ENCODE measurements around the gene RIBC2. TPM values are rescaled to one million over a fixed set of nuclear protein-coding genes. Genes with fewer than 3 reads are reported as not detected.

RIBC2 gene
- total RNA-seq, 1 experiment from 2014 or later, result 2.9 TPM

DNA sequence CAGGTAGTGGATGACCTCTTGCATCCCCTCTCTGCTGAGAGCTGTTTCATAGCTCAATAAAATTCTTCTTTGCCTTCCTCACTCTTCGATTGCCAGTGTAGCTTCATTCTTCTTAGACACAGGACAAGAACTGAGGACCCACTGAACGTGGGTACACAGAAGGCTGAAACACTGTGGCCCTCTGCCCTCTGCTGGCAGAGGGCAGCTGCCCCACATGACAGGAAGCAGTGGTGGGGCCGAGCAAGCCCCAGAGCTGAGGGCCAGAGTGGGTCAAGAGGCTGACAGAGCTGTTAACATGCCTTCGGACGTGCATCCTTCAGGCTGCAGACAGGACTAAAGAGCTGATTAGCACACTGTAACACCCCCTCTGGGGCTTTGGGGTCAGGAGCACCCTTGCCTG lies 15.7 kb upstream of the RIBC2 start:
- intact Hi-C loops (cut with micrococcal nuclease; ENCODE audit: unreplicated experiment) (no loop called here), in situ Hi-C loops (cut with HindIII; ENCODE audit: low pct_unique_long_range_greater_than_20kb, low sequenced_read_pairs) (no loop called here)
- Histone ChIP-seq H3K4me1 (ENCODE audit: control insufficient read depth, insufficient read depth, low read length) (no peaks in the 10 kb centered on the region), H3K4me3 (ENCODE audit: low read depth in 2 of 2, low read length in 2 of 2) (no peak overlapping the region), H3K27me3 (ENCODE audit: control insufficient read depth, insufficient read depth, low read length) (no peaks in the 10 kb centered on the region), H3K36me3 (ENCODE audit: control insufficient read depth, insufficient read depth, low read length) (no peaks in the 10 kb centered on the region), H3K9me3 (ENCODE audit: control insufficient read depth, insufficient read depth, low read depth, low read length) (no peaks in the 10 kb centered on the region), H3K27ac (ENCODE audit: low read length) (no peak overlapping the region)
- BruUV-seq (replicated peaks), result no TSS peak
- ATAC-seq, result no peak
- no peak for DNase-seq (ENCODE audit: low read depth, low spot score)
- TF ChIP-seq TCF7L2 (IDR thresholded peaks at IDR 0.05; ENCODE audit: low read depth, low read length) (no peak), SIN3A (IDR thresholded peaks at IDR 0.05; ENCODE audit: borderline replicate concordance, insufficient read depth, low read depth, low read length) (no peak), CTCF (IDR thresholded peaks at IDR 0.05) (no peak), POLR2AphosphoS5 (IDR thresholded peaks at IDR 0.05; ENCODE audit: low read depth, low read length) (no peak)
- TF ChIP-seq, protein P1, sequence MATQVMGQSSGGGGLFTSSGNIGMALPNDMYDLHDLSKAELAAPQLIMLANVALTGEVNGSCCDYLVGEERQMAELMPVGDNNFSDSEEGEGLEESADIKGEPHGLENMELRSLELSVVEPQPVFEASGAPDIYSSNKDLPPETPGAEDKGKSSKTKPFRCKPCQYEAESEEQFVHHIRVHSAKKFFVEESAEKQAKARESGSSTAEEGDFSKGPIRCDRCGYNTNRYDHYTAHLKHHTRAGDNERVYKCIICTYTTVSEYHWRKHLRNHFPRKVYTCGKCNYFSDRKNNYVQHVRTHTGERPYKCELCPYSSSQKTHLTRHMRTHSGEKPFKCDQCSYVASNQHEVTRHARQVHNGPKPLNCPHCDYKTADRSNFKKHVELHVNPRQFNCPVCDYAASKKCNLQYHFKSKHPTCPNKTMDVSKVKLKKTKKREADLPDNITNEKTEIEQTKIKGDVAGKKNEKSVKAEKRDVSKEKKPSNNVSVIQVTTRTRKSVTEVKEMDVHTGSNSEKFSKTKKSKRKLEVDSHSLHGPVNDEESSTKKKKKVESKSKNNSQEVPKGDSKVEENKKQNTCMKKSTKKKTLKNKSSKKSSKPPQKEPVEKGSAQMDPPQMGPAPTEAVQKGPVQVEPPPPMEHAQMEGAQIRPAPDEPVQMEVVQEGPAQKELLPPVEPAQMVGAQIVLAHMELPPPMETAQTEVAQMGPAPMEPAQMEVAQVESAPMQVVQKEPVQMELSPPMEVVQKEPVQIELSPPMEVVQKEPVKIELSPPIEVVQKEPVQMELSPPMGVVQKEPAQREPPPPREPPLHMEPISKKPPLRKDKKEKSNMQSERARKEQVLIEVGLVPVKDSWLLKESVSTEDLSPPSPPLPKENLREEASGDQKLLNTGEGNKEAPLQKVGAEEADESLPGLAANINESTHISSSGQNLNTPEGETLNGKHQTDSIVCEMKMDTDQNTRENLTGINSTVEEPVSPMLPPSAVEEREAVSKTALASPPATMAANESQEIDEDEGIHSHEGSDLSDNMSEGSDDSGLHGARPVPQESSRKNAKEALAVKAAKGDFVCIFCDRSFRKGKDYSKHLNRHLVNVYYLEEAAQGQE (IDR thresholded peaks at IDR 0.05; ENCODE audit: insufficient read depth in 1 of 2, low read depth in 2 of 2, low read length in 1 of 2), result no peak
- CTCF ChIA-PET, result no interaction called here
- POLR2A ChIA-PET, result no interaction called here

- no peak for TF ChIP-seq TCF7L2 (IDR thresholded peaks at IDR 0.05; ENCODE audit: low read depth, low read length)
- TF ChIP-seq CTCF (IDR thresholded peaks at IDR 0.05), result no peak
- TF ChIP-seq, protein P1 (IDR thresholded peaks at IDR 0.05; ENCODE audit: insufficient read depth in 1 of 2, low read depth in 2 of 2, low read length in 1 of 2), result no peak
- no peak for TF ChIP-seq SIN3A (IDR thresholded peaks at IDR 0.05; ENCODE audit: borderline replicate concordance, insufficient read depth, low read depth, low read length)
- no peak for TF ChIP-seq POLR2AphosphoS5 (IDR thresholded peaks at IDR 0.05; ENCODE audit: low read depth, low read length)
- BruUV-seq (replicated peaks), result no TSS peak
- Histone ChIP-seq H3K27ac (ENCODE audit: low read length) (no peak overlapping the region), H3K4me3 (ENCODE audit: low read depth in 2 of 2, low read length in 2 of 2) (no peak overlapping the region), H3K36me3 (ENCODE audit: control insufficient read depth, insufficient read depth, low read length) (no peaks in the 10 kb centered on the region), H3K9me3 (ENCODE audit: control insufficient read depth, insufficient read depth, low read depth, low read length) (no peaks in the 10 kb centered on the region), H3K4me1 (ENCODE audit: control insufficient read depth, insufficient read depth, low read length) (no peaks in the 10 kb centered on the region), H3K27me3 (ENCODE audit: control insufficient read depth, insufficient read depth, low read length) (no peaks in the 10 kb centered on the region)
- intact Hi-C loops (cut with micrococcal nuclease; ENCODE audit: unreplicated experiment) (no loop called here), in situ Hi-C loops (cut with HindIII; ENCODE audit: low pct_unique_long_range_greater_than_20kb, low sequenced_read_pairs) (no loop called here)
- ChIA-PET POLR2A (no interaction called here), CTCF (no interaction called here)
- DNase-seq (ENCODE audit: low read depth, low spot score), result no peak
- no peak for ATAC-seq
Observed at GRCh38 chr22:45398214-45398613, 15.3 kb upstream of the RIBC2 start.

All from Panc1 (cell line).